ENCODE data around the gene SPTLC2.

- TF ChIP-seq, protein P1, sequence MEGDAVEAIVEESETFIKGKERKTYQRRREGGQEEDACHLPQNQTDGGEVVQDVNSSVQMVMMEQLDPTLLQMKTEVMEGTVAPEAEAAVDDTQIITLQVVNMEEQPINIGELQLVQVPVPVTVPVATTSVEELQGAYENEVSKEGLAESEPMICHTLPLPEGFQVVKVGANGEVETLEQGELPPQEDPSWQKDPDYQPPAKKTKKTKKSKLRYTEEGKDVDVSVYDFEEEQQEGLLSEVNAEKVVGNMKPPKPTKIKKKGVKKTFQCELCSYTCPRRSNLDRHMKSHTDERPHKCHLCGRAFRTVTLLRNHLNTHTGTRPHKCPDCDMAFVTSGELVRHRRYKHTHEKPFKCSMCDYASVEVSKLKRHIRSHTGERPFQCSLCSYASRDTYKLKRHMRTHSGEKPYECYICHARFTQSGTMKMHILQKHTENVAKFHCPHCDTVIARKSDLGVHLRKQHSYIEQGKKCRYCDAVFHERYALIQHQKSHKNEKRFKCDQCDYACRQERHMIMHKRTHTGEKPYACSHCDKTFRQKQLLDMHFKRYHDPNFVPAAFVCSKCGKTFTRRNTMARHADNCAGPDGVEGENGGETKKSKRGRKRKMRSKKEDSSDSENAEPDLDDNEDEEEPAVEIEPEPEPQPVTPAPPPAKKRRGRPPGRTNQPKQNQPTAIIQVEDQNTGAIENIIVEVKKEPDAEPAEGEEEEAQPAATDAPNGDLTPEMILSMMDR (IDR thresholded peaks at IDR 0.05): no peak
- TF ChIP-seq POLR2A (IDR thresholded peaks at IDR 0.05): no peak
Observed at GRCh38 chr14:77638771-77639171, 22.3 kb upstream of the SPTLC2 start.

Data from body of pancreas (tissue), 4 donors.